LNCAP (cell line): ENCODE measurements around the gene DYNC1H1.

Source experiments
- CTCF ChIP-seq: fragments of 450-650 bp; IDR thresholded peaks from 2 replicates; pipeline ENCODE4 v1.5.1; 2017; ENCODE audit warnings: mild to moderate bottlenecking

The DYNC1H1 gene

DNA sequence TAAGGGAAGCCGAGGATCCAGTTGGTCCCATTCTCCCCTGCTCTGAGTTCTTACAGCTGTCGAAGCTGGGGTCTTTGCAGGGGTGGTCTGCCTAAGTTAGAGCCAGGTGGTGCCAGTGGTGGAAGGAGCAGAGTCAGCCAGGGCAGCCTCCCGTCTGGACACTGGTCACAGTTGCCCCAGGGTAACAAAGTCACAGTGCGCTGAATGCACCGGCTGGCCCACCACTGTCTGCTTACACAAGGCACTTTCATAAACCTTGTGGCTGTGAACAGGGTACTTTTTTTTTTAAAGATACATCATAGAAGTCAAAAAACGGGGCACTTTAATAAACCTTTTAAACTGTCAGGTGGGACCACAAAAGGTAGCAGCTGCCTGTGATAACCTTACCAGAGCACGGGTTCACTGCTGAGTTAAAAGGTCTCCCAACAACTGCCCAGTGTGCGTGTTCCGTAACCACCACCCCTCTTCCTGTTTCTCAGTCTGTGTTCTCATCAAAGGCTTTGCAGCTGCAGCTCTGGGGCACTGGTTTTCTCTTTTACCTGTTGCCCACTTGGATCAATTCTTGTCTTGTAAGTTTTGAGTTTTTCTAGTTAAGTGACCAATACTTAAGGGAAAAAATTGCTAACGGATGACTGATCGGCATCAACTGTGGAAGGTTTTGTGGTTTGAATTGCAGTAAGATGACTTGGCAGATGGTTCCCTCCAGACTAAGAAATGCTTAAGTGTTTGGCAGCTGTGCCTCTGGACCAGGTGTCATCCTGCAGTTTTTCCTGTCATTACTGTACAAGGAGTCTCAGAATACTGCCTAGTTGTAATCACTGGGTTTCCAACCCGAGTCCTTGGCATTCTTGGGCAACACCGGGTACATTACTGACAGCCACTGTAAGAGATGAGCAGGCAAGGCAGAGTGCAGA lies 55.9 kb downstream of the DYNC1H1 start:
- no peak for TF ChIP-seq CTCF

- TF ChIP-seq CTCF, result no peak
These were observed 62.6 kb downstream of the DYNC1H1 start for GRCh38 chr14:102026934-102027333.

DNA sequence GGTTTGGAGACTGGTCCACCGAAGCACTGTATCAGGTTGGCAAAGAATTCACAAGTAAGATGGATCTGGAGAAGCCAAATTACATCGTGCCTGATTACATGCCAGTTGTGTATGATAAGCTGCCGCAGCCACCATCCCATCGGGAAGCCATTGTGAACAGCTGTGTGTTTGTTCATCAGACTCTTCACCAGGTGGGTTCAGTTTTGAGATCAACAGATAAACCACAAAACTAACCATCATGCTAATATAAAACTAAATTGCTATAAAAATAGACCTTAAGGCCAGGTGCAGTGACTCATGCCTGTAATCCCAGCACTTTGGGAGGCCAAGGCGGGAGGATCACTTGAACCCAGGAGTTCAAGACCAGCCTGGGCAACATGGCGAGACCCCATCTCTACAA lies 63.6 kb downstream of the DYNC1H1 start:
- no peak for TF ChIP-seq CTCF

GRCh38 chr14:102028733-102029132 lies 64.4 kb downstream of the DYNC1H1 start:
- no peak for TF ChIP-seq CTCF

DNA sequence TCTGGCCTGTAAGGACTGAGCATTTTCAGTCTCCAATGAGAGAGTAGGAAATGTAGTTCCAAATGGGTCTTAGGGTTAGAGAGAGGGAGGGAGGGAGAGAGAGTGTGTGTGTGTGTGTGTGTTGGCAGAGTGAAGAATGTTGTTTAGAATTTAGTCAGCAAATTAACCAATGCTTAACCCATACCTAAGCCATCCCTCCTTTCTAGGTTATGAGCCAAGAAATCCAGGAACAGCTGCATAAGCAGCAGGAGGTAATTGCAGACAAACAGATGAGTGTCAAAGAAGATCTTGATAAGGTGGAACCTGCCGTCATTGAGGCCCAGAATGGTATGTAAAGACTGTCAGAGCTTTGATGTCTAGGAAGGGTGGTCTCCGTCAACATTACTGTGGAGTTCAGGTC lies 65.6 kb downstream of the DYNC1H1 start:
- no peak for TF ChIP-seq CTCF

- TF ChIP-seq CTCF, result no peak
These were observed 68.9 kb downstream of the DYNC1H1 start for GRCh38 chr14:102033241-102033640.

DNA sequence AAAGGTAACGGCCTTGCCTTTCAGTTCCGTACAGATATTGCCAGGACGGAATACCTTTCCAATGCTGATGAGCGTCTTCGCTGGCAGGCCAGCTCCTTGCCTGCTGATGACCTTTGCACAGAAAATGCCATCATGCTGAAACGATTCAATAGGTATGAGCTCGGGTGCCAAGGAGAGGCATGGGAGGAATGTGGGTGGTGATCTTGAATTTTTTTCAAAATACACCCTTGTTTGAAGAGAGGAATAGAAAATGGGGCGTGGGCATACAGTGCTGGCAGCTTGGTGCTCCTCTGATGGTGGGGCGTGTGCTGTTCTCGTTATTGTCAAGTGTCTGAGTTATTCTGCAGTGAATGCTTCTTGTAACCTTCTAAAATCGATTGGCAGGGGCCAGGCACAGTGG lies 69.9 kb downstream of the DYNC1H1 start:
- no peak for TF ChIP-seq CTCF

DNA sequence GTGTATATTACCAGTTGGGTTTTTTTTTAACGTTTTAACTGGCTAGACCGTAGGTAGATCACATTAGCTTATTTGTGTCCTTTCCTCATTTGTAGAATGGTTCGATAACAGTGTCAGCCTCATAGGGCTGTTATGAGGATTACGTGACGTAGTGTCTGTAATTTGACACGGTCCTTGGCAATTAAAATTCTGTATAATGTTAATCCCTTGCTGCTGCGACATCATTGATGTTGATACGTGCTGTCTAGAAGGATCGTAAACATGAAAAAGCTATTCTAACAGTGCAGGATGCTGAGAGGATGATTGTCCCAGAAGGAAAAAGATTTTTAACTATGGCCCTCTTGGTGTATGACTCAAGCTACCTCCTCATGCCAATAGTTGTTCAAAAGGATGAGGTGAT lies 71.5 kb downstream of the DYNC1H1 start:
- TF ChIP-seq CTCF, result no peak
